Osteocyte (in vitro differentiated cells): Measurements from ENCODE around the gene TRIO. TPM values are rescaled to one million over a fixed set of nuclear protein-coding genes. Genes with fewer than 3 reads are reported as not detected.

Source experiments
- DNase-seq: peaks from one replicate; pipeline ENCODE4 v3.0.0; 2021; ENCODE audit warnings: mixed read lengths; ENCODE audit not compliant: unreplicated experiment; ENCODE audit errors: extremely low spot score
- H3K27ac Mint-ChIP-seq: one replicate; pipeline ENCODE4 v1.8.0; 2021; ENCODE audit warnings: mild to moderate bottlenecking, mixed read lengths; ENCODE audit not compliant: unreplicated experiment
- H3K27me3 Mint-ChIP-seq: one replicate; pipeline ENCODE4 v1.8.0; 2021; ENCODE audit warnings: mixed read lengths; ENCODE audit not compliant: unreplicated experiment
- H3K36me3 Mint-ChIP-seq: one replicate; pipeline ENCODE4 v1.8.0; 2021; ENCODE audit warnings: mixed read lengths; ENCODE audit not compliant: unreplicated experiment
- H3K4me1 Mint-ChIP-seq: one replicate; pipeline ENCODE4 v1.8.0; 2021; ENCODE audit warnings: mixed read lengths; ENCODE audit not compliant: unreplicated experiment
- H3K4me3 Mint-ChIP-seq: one replicate; pipeline ENCODE4 v1.8.0; 2021; ENCODE audit warnings: mild to moderate bottlenecking, moderate library complexity, mixed read lengths; ENCODE audit not compliant: unreplicated experiment
- H3K9me3 Mint-ChIP-seq: one replicate; pipeline ENCODE4 v1.8.0; 2021; ENCODE audit warnings: mixed read lengths; ENCODE audit not compliant: unreplicated experiment
- total RNA-seq: library from RNA; stranded (reverse); gene quantifications from 2 replicates; pipeline ENCODE4 v1.2.1, GENCODE V29; 2021
- TF ChIP-seq, protein P1 (sequence below): fragments of 200-600 bp; sonication (generic); IDR thresholded peaks from 2 replicates; pipeline ENCODE4 v1.5.0; 2021; ENCODE audit warnings: antibody characterized with exemption, mild to moderate bottlenecking, moderate library complexity

The TRIO gene
- total RNA-seq, 1 donor from 2014 or later, result 336 TPM

DNA sequence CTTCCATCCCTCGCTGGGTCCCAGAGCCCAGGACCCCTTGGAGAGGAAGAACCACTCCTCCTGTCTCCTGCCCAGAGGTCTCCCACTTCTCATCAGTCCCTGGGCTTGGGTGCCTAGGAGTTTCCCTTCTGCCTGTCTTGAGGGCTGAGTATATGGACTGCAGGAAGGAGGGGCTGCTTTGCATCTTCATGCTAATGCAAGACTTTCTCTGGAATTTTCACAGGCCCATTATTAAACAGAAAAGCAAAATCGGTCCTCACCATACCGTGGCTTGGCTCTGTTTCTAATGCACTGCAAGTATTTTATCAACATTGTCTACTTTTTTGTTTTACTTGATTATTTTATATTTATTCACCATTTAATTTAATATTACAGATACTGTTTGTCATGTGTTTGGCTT, 34.5 kb downstream of the TRIO start:
- Mint-ChIP-seq H3K9me3 (no peaks in the 10 kb centered on the region), H3K4me3 (no peak overlapping the region), H3K4me1 (peaks cover 84% of the 10 kb centered on the region), H3K27me3 (no peaks in the 10 kb centered on the region), H3K36me3 (no peaks in the 10 kb centered on the region), H3K27ac (peak overlapping the region; percentile 81)
- TF ChIP-seq, protein P1, sequence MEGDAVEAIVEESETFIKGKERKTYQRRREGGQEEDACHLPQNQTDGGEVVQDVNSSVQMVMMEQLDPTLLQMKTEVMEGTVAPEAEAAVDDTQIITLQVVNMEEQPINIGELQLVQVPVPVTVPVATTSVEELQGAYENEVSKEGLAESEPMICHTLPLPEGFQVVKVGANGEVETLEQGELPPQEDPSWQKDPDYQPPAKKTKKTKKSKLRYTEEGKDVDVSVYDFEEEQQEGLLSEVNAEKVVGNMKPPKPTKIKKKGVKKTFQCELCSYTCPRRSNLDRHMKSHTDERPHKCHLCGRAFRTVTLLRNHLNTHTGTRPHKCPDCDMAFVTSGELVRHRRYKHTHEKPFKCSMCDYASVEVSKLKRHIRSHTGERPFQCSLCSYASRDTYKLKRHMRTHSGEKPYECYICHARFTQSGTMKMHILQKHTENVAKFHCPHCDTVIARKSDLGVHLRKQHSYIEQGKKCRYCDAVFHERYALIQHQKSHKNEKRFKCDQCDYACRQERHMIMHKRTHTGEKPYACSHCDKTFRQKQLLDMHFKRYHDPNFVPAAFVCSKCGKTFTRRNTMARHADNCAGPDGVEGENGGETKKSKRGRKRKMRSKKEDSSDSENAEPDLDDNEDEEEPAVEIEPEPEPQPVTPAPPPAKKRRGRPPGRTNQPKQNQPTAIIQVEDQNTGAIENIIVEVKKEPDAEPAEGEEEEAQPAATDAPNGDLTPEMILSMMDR, result no peak
- DNase-seq, result no peak

DNA sequence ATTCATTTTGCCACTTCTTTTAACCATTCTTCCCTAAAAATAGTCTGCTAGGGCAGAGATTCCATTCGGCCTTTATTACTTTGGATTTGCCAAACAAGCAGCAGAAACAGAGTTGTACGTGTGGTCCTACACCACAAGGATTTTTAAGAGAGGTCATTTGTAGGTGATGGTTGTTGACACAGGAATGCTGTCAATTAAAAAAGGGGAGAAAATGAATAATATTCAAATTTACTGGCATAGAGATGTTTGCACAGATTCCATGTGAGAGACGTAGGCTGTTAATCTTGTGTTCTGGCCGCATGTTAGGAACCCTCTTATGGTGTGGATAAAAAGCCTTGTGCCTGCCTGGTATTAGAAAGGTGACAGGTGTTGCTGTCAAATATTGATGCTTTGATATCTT, 34.9 kb downstream of the TRIO start:
- H3K9me3 Mint-ChIP-seq, result no peaks in the 10 kb centered on the region
- TF ChIP-seq, protein P1, result no peak
- no peak for DNase-seq
- no peaks in the 10 kb centered on the region for H3K27me3 Mint-ChIP-seq
- no peaks in the 10 kb centered on the region for H3K36me3 Mint-ChIP-seq
- no peak overlapping the region for H3K4me3 Mint-ChIP-seq
- H3K27ac Mint-ChIP-seq, result peak overlapping the region; percentile 81
- H3K4me1 Mint-ChIP-seq, result peaks cover 84% of the 10 kb centered on the region

- peak overlapping the region; percentile 40 for H3K4me3 Mint-ChIP-seq
- DNase-seq, result no peak
- TF ChIP-seq, protein P1, result no peak
- H3K36me3 Mint-ChIP-seq, result no peaks in the 10 kb centered on the region
- no peaks in the 10 kb centered on the region for H3K27me3 Mint-ChIP-seq
- no peaks in the 10 kb centered on the region for H3K9me3 Mint-ChIP-seq
- peaks cover 84% of the 10 kb centered on the region for H3K4me1 Mint-ChIP-seq
- H3K27ac Mint-ChIP-seq, result peak overlapping the region; percentile 81
Observed at GRCh38 chr5:14178671-14179211, 35.6 kb downstream of the TRIO start.

- Mint-ChIP-seq H3K27ac (peak overlapping the region; percentile 81), H3K4me1 (peaks cover 84% of the 10 kb centered on the region), H3K36me3 (no peaks in the 10 kb centered on the region), H3K27me3 (no peaks in the 10 kb centered on the region), H3K4me3 (no peak overlapping the region), H3K9me3 (no peaks in the 10 kb centered on the region)
- TF ChIP-seq, protein P1, result no peak
- no peak for DNase-seq
Observed at GRCh38 chr5:14179446-14179845, 36.3 kb downstream of the TRIO start.

- Mint-ChIP-seq H3K4me1 (peaks cover 85% of the 10 kb centered on the region), H3K27ac (peak overlapping the region; percentile 96), H3K9me3 (no peaks in the 10 kb centered on the region), H3K27me3 (no peaks in the 10 kb centered on the region), H3K4me3 (no peak overlapping the region), H3K36me3 (no peaks in the 10 kb centered on the region)
- TF ChIP-seq, protein P1, result no peak
- DNase-seq, result no peak
Observed at GRCh38 chr5:14180437-14180836, 37.3 kb downstream of the TRIO start.
